NCI-H446 treated with DMSO at 0.1 percent for 48 hours (cell line): ENCODE results near the gene PHYKPL.
"Not testable (repeated sequence)": the region's sequence is repeated elsewhere in the genome, so short reads cannot be mapped to it uniquely, and the experiment has no call there.

Experiments
- DNase-seq: peaks from one replicate; lab custom pipeline; 2025; lab: John Stamatoyannopoulos, UW

The PHYKPL gene

DNA sequence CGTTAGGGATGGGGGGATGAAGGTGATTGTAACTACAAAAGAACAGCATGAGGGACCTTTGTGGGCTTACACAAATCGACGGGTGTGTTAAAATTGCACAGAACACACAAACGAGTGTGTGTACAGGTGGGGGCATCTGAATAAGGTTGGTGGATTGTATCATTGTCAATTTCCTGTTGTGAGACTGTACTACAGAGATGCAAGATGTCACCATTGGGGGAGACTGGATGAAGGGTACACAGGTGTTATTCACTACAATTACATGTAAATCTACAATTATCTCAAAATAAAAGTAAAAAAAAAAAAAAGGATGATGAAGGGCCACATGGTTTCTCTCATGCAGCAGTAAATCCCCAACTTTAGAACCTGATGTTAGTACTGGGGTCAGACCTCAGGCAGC lies 31.4 kb upstream of the PHYKPL start:
- DNase-seq, result no peak

DNA sequence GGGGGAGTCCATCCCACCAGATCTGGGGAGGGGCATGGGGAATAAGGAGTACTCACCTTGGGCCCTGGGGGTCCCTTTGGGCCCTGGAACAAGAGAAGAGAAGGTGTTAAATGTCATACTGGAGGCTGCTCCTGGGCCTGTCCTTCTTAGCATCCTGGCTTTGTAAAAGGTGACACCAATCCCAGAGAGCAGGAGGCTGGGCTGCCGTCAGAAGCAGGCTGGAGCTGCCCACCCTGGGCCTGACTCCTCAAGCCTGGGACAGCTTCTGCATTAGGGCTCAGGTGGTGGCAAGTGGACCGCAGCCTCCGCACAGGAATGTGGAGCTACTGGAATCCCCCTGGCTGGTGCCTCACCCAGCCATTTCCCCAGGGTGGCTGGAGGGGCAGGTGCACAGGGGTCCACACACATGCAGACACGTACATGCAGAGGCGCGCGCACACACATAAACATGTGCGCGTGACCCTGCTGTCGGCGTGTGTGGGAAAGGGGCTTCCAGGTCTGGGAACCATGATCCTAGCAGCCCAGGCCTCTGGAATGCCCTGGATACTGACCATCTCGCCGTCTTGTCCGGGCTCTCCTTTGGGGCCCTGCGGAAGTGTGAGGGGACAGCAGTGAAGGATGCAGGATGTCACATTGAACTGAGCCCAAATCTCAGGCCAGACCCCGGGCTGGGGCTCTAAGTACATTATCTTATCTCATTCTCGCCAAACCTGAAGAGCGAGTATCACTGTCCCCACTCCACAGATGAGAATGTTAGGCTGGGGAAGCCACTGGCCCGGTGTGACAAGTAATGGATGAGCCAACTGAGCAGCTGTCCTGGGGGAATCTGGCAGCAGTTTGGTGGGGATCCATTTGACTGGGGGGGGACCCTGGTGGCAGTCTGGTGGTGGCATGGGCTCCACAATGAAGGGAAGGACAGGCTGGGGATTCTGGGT lies 29.3 kb upstream of the PHYKPL start:
- DNase-seq, result no peak

DNA sequence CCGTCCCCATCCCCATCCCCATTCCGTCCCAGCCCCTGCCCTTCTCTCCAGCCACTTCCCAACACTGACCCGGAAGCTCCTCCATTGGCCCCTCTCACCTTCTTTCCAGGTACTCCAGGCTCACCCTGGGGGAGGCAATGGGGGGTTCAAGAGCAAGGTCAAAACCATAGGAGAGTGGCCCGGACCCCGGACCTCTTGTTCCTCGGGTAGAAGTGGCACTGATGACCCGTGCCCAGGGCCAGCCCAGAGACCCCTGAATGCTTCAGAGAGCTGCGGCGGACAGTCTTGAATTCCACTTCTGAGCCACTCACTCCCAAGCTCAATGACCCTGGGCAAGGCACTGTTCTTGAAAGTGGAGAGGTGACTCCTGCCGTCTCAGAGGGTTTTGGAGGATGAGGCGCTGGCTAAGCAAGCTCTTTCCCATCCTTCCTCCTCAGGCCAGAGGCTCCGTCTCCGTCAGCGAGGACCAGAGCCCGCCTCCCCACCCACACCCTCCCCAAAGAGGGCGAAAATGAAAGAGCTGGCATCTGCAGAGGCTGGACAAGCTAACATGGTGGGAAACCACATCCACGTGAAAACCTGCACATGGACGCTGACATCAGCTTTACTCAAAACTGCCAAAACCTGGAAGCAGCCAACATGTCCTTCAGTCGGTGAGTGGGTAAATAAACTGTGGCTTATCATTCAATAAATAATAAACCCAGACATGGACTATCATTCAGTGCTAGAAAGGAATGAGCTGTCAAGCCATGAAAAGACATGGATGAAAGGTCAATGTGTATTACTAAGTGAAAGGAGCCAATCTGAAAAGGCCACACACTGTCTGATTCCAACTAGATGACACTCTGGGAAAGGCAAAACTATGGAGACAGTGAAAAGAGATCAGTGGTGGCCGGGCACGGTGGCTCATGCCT lies 27.3 kb upstream of the PHYKPL start:
- no peak for DNase-seq

DNA sequence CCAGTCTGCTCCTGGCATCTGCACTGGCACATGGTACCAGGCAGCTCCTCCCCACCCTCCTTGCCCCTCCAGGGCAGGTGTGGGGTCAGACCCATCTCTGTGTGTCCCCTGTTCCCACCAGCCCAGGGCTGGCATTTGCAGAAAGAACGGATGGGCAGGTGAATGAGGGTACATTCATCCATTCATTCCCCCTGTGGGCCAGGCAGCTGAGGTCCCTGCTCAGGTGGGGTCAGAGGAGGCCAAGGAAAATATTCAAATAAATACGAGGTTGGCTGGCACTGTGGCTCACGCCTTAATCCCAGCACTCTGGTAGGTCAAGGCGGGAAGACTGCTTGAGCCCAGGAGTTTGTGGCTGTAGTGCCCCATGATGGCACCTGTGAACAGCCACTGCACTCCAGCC lies 25.0 kb upstream of the PHYKPL start:
- DNase-seq, result no peak

DNA sequence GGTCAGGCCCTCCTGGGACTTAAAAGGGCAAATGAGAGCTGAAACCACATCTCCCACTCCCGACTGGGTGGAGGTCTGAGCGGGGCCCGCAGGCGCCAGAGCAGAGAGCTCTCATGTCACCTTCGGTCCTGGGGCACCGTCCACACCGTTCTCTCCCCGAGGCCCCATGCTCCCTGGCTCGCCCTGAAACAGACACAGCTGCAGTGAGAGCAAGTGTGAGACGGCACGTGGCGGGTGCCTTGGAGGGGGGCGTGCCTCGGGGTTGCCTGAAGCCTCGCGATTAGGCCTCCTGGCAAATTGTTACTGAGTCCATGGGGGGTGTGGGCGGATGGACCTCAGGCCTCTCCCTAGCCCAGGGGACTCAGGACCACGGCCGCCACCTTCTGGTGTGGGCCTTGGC lies 24.1 kb upstream of the PHYKPL start:
- no peak for DNase-seq

DNA sequence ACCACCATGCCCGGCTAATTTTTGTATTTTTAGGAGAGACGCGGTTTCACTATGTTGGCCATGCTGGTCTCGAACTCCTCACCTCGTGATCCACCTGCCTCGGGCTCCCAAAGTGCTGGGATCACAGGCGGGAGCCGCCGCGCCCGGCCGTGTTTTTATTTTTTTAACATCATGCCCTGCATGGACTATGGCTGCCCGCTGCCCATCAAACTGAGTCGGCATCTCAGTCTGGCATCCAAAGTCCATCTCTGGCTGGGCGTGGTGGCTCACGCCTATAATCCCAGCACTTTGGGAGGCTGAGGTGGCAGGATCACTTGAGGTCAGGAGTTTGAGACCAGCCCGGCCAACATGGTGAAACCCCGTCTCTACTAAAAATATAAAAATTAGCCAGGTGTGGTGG lies 21.0 kb upstream of the PHYKPL start:
- DNase-seq, result not testable (repeated sequence)

DNA sequence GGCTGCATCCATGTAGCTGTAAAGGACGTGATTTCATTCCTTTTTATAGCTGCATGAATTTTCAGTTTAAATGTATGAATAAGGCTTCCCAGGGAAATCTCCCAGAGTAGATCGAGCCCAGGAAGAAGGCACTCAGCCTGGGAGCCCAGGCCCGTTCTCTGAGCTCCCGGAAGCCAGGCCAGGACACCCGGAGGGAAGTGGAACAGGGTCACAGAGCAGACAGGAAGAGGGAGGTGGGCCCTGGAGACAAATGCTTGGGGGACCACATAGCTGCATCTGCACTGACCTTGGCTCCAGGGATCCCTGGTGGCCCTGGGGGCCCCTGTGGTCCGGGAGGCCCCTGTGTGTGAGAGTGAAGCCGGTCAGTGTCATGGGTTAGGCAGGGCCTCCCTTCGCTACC lies 19.7 kb upstream of the PHYKPL start:
- DNase-seq, result no peak

DNA sequence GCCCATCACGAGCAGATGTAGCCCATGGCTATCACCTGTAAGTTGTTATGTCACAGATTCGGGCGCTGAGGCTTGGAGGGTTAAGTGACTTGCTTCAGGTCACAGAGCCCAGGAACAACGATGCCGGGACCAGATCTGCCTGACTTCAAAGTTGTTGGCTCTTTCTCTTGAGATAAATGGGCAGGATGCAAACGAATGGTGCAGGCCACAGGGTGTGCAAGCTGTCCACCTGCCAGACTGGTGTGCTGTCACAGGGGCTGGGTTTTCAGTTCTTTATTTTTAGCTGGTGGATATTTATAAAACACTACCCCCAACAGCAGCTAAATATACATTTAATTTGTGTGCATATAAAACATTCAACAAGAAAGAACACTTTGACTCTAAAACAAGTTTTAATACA lies 17.7 kb upstream of the PHYKPL start:
- no peak for DNase-seq

DNA sequence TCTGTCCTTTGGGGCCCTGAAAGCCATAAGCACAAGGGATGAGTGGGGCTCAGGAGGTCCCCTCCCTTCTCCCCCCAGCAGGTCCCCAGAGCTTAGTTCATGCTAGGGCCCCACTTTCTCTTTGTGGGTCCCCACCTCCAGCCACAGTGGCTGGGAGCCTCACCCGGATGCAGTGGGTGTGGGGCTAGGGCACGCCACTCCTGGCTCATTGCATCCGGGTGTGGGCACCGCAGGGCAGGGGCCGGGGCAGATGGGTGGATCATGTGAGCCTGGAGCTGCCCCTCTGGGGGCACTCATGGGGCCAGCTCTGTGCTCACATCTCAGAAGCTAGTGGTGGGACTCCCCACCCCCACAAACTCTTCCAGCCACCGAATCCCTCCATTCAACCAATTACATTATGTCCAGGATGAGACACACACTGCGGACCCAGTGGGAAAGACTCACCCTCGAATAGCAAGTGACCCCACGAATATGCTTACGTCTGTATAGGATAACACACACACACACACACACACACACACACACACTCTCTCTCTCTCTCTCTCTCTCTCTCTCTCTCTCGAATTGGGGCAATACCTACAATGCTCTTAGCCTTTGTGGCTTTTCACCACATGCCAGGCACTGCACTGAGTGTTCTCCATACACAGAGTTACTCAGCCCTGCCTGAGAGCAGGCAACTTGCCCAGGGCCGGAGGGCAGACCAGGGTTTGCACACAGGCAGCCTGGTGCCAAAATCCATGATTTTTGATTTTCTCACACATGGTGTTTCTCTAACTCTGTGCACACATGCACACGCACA lies 16.8 kb upstream of the PHYKPL start:
- no peak for DNase-seq

DNA sequence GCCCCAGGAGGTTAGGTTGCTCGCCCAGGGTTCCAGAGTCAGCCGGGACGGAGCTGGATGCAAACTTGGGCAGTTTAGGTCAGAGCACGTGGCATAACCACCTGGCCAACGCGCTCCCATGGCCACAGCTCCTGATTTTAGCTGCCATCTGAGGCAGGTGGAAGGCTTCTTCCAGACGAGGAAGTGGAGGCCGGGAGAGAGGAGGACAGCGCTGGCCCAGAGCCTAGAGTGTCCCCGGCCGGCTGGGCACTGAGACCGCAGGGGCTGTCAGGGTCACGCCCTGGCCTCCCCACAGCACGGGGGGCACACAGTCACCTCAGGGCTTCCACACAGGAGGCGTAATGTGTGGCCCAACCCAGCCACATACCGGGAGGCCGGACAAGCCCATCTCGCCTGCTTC lies 16.1 kb upstream of the PHYKPL start:
- DNase-seq, result no peak

DNA sequence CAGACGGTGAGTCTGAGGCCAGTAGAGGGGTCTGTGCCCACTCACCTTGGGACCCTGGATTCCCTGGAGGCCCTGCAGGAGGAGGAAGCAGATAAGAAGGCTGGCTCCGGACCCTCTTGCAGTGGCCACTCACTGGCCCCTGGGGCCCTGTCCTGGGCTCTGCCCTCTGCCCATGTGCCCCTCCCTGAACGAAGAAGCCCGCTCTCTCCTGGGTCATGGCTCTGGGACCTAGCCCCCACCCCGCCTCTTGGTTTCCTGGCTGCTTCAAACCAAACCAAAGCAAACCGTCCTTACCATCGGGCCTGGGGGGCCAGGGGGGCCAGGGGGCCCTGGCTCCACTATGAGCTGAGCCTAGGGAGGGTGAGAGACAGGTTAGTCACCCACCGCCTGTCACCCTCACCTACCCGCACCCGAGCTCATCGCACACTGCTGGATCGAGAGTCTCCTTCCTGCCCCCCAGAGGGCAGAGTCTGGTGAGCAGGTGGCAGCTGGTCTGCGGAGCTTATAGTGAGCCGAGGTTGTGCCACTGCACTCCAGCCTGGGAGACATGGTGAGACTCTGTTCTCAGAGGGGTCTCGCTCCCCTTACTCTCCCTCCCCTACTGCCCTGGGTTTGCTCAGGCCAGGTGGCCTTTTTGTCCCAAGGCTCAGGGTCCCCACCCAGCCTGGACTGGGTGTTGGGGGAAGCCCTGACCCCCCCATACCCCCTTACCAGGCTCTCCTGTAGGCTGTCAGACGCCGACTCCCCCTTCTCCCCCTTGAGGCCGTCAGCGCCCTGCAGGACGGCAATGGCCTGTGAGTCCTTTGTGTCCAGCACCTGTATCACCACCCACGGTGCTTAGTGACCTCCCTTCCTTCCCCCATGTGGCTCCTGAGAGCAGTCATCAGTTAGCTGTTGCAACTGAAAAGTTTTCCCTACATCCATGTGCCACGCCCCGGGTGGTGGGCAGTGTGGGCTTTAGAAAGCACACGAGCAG lies 15.2 kb upstream of the PHYKPL start:
- no peak for DNase-seq

DNA sequence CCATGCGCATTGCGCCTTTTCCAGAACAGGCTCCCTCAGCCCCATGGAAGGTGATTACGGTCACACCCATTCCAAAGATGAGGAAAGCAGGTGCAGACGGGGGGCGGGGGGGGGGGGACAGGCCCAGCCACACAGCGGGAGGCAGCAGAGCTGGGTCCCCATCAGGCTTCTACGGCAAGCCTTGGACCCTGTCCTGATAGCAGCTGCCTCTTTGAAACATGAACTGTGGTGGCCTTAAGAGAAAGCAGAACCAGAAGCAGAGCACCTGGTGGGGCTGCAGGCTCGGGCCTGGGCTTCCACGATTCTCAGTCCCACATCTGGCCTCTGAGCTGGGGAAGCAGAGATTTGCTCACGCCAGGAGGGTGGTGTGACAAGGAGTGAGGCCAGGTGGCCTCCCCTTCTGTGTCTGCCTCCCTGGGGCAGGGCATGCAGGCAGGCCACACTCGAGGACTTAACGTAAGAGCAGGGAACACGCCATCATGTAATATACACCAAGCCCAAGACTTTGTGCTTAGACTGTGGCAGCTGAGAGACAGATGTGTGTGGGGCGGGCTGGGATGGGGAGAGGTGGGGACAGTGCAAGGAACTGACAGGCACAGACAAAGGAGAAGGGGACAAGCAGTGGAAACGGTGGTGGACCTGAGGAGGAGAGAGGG lies 14.2 kb upstream of the PHYKPL start:
- DNase-seq, result no peak

DNA sequence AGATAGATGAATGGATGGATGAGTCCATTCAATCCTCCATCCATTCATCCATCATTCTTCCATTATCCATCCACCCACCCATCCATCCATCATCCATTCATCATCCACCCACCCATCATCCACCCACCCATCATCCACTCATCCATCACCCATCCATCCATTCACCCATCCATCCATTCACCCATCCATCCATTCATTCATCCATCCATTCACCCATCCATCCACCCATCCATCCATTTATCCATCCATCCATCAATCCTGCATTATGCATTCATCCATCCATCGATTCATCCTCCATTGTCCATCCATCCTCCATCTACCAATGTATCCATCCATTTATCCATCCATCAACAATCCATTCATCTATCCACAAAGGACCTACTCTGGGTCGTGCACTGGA lies 12.8 kb upstream of the PHYKPL start:
- no peak for DNase-seq

DNA sequence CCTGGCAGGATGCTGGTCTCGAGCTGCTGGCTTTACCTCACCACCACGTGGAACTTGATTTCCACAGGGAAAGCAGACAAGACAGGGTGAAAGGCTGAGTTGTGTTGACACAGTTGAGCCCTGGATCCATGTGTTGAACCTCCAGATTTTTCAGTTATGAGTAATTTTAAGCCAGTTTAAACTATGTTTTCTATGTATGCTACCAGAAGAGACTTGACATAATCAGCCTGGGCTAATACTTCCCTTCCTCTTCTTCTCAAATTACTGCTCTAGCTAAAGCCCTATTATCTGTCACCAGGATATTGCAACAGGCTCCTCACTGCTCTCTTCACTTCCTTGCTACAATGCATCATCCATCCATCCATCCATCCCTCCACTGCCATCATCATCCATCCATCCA lies 12.0 kb upstream of the PHYKPL start:
- no peak for DNase-seq

DNA sequence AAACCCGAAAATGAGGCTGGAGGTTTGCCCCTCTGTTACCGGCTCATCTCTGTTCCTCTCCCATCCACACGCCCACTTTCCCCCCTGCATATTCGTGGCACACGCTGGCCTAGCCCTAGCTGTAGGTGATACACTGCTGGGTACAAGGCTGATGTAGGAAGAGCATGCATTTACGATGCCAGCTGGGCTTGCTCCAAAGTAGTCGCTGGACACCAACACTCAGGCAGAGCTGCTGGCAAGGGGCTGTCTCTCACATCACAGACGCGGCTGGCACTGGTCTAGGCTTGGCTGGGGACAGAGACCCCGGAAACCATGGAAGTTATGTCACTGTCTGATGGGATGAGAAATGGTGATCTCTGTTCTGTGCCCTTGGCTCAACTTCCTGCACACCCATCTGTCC lies 9.8 kb upstream of the PHYKPL start:
- DNase-seq, result no peak

DNA sequence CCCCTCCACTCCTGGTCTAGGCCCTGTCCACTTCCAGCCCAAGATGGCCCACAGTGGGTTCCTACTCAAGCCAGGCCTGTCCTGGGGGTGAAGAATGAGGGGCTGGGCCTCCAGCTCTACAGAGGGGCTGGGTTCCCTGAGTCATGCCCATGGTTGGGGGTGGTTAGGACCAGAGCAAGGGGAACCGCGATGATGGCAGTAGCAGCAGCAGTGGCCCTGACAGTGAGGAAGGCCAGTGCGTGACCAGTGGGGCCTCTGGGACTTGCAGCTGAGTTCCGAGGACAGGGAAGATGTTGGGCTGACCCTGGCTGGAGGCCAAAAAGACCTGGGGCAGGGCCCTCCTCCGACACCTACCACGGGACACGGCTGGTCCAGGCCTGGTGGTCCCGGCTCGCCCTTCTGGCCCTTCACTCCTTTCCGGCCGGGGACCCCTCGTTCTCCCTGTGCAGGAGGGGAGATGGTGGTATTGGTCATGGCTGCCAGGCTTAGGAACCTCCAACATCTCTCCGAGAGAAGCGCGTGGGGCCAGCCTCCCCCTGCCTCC lies 9.2 kb upstream of the PHYKPL start:
- no peak for DNase-seq

DNA sequence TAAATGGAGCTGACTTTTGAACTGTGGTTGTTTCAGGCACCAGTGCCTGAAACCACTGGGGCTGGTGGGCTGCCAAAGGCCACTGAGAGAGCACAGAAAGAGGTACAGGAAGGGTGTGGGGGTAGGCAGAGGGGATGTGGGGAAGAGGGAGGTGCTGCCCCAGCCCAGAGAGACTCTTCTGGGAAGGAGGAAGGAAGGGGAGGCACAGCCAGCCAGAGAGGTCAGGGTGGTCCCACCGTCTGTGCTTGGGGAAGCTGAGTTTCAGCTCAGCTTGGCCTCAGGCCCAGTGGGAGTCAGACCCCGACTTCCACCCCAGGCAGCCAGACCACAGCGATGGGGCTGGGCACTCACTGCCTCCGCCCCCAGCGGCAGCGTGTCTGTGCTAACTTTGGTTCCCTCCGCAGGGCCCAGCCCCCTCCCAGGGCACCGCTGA lies 8.6 kb upstream of the PHYKPL start:
- no peak for DNase-seq

DNA sequence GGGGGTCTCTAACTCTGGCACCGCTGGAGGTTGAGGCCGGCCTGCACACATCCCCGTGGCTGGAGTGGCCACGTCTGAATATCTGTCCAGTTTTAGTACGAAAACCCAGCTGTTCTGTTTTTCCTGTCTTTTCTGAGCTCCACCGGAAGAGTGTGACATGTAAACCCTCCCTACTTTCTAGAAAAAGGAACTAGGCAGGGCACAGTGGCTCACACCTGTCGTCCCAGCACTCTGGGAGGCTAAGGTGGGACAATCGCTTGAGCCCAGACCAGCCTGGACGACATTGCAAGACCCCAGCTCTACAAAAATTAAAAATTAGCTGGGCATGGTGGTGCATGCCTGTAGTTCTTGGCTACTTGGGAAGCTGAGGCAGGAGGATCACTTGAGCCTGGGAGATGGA lies 8.2 kb upstream of the PHYKPL start:
- DNase-seq, result no peak

DNA sequence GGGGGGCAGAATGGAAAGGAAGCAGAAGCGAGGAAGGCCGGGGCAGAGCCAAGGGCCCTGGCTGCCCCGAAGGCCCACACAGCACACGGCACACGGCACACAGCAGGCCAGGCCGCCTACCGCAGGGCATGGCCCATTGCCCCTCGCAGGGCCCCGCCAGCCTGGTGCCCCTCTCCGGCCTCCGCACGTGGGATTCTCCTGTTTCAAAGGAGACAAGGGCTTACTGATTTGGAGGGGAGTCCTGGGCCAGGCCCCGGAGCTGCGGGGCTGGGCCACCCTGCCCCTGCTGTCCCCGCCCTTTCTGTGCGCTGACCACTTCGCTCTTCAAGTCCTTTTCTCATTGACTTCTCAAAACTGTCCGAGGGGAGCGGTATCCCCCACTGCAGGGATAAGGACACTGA lies 7.7 kb upstream of the PHYKPL start:
- DNase-seq, result no peak

DNA sequence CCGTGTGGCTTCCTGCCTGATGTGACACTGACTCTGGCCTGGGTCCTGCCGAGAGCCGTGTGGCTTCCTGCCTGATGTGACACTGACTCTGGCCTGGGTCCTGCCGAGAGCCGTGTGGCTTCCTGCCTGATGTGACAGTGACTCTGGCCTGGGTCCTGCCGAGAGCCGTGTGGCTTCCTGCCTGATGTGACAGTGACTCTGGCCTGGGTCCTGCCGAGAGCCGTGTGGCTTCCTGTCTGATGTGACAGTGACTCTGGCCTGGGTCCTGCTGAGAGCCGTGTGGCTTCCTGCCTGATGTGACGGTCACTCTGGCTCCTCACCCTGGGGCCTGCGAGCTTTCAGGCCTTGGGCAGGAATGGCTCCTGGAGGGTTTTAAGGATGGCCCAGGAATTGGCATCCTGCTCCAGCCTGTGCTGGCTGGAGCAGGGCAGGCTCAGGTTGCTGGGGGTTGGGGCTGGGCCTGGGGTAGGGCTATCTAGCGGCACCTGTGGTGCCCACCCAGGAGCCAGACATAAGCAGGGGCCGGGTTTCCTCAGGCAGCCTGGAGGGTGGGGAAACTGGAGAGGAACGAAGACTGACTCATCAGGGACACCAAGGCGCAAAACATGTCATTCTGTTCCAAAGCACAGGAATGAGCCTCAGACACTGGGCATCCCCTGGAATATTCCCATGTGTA lies 7.2 kb upstream of the PHYKPL start:
- not testable (repeated sequence) for DNase-seq
